Sigmoid colon (tissue), 7 donors: ENCODE data around the gene CMSS1. TPM values are rescaled to one million over a fixed set of nuclear protein-coding genes. Genes with fewer than 3 reads are reported as not detected.

Experiments
- DNase-seq: peaks from one replicate; pipeline ENCODE4 v3.0.0-alpha.2; 2019
- H3K27ac ChIP-seq, 4 donors: fragments of 200-600 bp; sonication (generic); one replicate each; pipeline ENCODE4 v1.5.1; 2016 to 2019; ENCODE audit warnings: mild to moderate bottlenecking in 1 of 4
- H3K27me3 ChIP-seq, 3 donors: fragments of 200-600 bp; sonication (generic); one replicate each; pipeline ENCODE4 v1.5.1; 2019; ENCODE audit warnings: mild to moderate bottlenecking in 1 of 3
- H3K36me3 ChIP-seq, 4 donors: fragments of 200-600 bp; sonication (generic); one replicate each; pipeline ENCODE4 v1.5.1; 2016 to 2019
- H3K4me1 ChIP-seq, 4 donors: fragments of 200-600 bp; sonication (generic); one replicate each; pipeline ENCODE4 v1.5.1; 2017 to 2019
- H3K4me3 ChIP-seq, 4 donors: fragments of 200-600 bp; sonication (generic); one replicate each; pipeline ENCODE4 v1.5.1; 2017 to 2019; ENCODE audit warnings: mild to moderate bottlenecking in 2 of 4, moderate library complexity in 1 of 4
- H3K9me3 ChIP-seq, 4 donors: fragments of 200-600 bp in 3 of 4; sonication (generic) in 3 of 4; one replicate each; pipeline versions ENCODE4 v1.5.1 to v1.6.1; 2013 to 2019
- CTCF ChIP-seq, 4 experiments: fragments of 450-650 bp in 3 of 4; fragments of 200-600 bp in 1 of 4; IDR thresholded peaks; one replicate each; pipeline ENCODE4 v1.5.1; 2016 to 2019; ENCODE audit warnings: antibody characterized with exemption in 4 of 4, mild to moderate bottlenecking in 3 of 4, moderate library complexity in 2 of 4
- EP300 ChIP-seq, 4 donors: sonication (generic); formaldehyde crosslinking; IDR thresholded peaks; one replicate each; pipeline ENCODE4 v1.6.1; 2017; ENCODE audit warnings: antibody characterized with exemption in 4 of 4
- POLR2A ChIP-seq, 2 donors: fragments of 450-650 bp; IDR thresholded peaks; one replicate each; pipeline ENCODE4 v1.6.1; 2016; ENCODE audit warnings: antibody characterized with exemption in 2 of 2, mild to moderate bottlenecking in 2 of 2, moderate library complexity in 2 of 2
- POLR2AphosphoS5 ChIP-seq, 4 donors: sonication (generic); formaldehyde crosslinking; IDR thresholded peaks; one replicate each; pipeline ENCODE4 v1.6.1; 2017; ENCODE audit warnings: antibody characterized with exemption in 4 of 4
- WGBS, 2 donors: extraction: QIAGEN DNeasy Blood & Tissue Kit; methylation state at CpG; one replicate each; pipeline ENCODE4 v1.1.7; 2013; 5-methylcytosine and 5-hydroxymethylcytosine counted together
- intact Hi-C: fragments of 100-400 bp; cut with DNase I; formaldehyde crosslinking; loops from one replicate; pipeline ENCODE4 v1.15.1; 2023
- polyA plus RNA-seq, 3 donors: library from polyadenylated mRNA; stranded (reverse); fragments of 200-250 nt; gene quantifications; one replicate each; pipeline ENCODE4 v1.2.3, GENCODE V29; 2013
- total RNA-seq, 4 donors: library from RNA; depleted of rRNA; stranded (reverse); fragments of >200 nt; gene quantifications; one replicate each; pipeline ENCODE4 v1.1.0, GENCODE V29; 2016
- donor health status: healthy with polysubstance abuse.
- donor health status: Bipolar disorder and iron deficiency.
- donor health status: healthy.

CMSS1 gene
- total and polyA plus RNA-seq, 7 donors = 6.0 to 19.4 (median 13.9) TPM

- H3K4me3 ChIP-seq = no peak overlapping the region
- WGBS, 2 donors = 93% methylated on average over 8 of the region's 8 CpGs
- no peak for DNase-seq
- intact Hi-C loops = no loop called here
- no peaks in the 10 kb centered on the region for H3K9me3 ChIP-seq
- no peaks in the 10 kb centered on the region for H3K36me3 ChIP-seq
- H3K27me3 ChIP-seq = no peaks in the 10 kb centered on the region
- no peak overlapping the region for H3K27ac ChIP-seq
- H3K4me1 ChIP-seq = peaks cover 0 to 1% (median 0%) of the 10 kb centered on the region in 4 donors
- TF ChIP-seq POLR2A (IDR thresholded peaks at IDR 0.05) (no peak), EP300 (IDR thresholded peaks at IDR 0.05) (no peak), POLR2AphosphoS5 (IDR thresholded peaks at IDR 0.05) (no peak), CTCF (IDR thresholded peaks at IDR 0.05) (no peak)
Observed at GRCh38 chr3:99794485-99794884, 23.2 kb upstream of the CMSS1 start.

GRCh38 chr3:99795573-99795972 lies 22.1 kb upstream of the CMSS1 start:
- Histone ChIP-seq H3K27ac (no peak overlapping the region), H3K4me3 (no peak overlapping the region), H3K4me1 (no peaks in the 10 kb centered on the region), H3K27me3 (no peaks in the 10 kb centered on the region), H3K36me3 (no peaks in the 10 kb centered on the region), H3K9me3 (no peaks in the 10 kb centered on the region)
- TF ChIP-seq POLR2A (IDR thresholded peaks at IDR 0.05) (no peak), CTCF (IDR thresholded peaks at IDR 0.05) (no peak), POLR2AphosphoS5 (IDR thresholded peaks at IDR 0.05) (no peak), EP300 (IDR thresholded peaks at IDR 0.05) (no peak)
- 91 to 92% methylated on average over 15 of the region's 15 CpGs for WGBS, 2 donors
- no peak for DNase-seq
- intact Hi-C loops = no loop called here

DNA sequence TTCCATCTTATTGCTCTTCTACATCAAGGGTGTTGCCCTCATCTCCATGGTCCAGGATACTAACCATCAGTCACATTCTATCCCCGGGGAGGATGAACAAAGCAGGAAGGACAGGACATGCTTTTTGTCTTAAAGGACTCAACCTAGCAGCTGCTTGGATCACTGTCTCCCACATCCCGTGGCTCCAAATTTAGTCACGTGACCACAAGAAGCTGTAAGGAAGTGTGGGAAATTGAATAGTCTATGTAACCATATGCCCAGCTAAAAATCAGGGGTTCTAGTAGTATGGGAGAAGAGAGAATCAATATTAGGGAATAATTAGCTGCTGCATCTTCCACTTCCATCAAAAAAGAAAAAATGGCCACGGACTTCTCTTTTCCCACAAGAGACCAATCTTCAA lies 18.2 kb upstream of the CMSS1 start:
- Histone ChIP-seq H3K9me3 (no peaks in the 10 kb centered on the region), H3K27me3 (no peaks in the 10 kb centered on the region), H3K4me3 (no peak overlapping the region), H3K4me1 (no peaks in the 10 kb centered on the region), H3K27ac (no peak overlapping the region), H3K36me3 (no peaks in the 10 kb centered on the region)
- TF ChIP-seq POLR2A (IDR thresholded peaks at IDR 0.05) (no peak), CTCF (IDR thresholded peaks at IDR 0.05) (no peak), POLR2AphosphoS5 (IDR thresholded peaks at IDR 0.05) (no peak), EP300 (IDR thresholded peaks at IDR 0.05) (no peak)
- intact Hi-C loops = no loop called here
- DNase-seq = no peak
- WGBS, 2 donors = 86 to 91% methylated on average over 4 of the region's 4 CpGs

DNA sequence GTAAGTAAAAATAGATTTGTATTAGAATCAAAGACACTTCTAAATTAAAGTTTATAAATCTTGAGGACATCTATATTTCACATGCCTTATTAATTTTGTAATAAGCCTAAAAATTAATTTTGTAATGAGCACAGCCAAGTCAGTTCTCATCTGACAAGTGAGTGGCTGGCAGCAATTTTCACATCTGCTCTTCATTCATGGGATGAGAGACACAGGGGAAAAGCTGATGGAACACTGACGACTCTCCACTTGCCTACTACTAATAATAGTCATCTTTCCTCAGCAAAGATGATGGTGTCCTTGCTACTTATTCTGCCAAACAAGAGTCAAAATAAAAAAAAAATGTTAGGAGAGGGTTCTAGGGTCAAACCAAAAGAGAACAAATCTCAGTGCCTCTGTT lies 14.4 kb upstream of the CMSS1 start:
- H3K27me3 ChIP-seq = no peaks in the 10 kb centered on the region
- intact Hi-C loops = no loop called here
- 92 to 98% methylated on average over 1 of the region's 1 CpG for WGBS, 2 donors
- H3K4me1 ChIP-seq = no peaks in the 10 kb centered on the region
- DNase-seq = no peak
- H3K9me3 ChIP-seq = peaks cover 0 to 5% (median 2%) of the 10 kb centered on the region in 4 donors
- H3K4me3 ChIP-seq = no peak overlapping the region
- no peaks in the 10 kb centered on the region for H3K36me3 ChIP-seq
- no peak overlapping the region for H3K27ac ChIP-seq
- TF ChIP-seq POLR2A (IDR thresholded peaks at IDR 0.05) (no peak), CTCF (IDR thresholded peaks at IDR 0.05) (no peak), POLR2AphosphoS5 (IDR thresholded peaks at IDR 0.05) (no peak), EP300 (IDR thresholded peaks at IDR 0.05) (no peak)

DNA sequence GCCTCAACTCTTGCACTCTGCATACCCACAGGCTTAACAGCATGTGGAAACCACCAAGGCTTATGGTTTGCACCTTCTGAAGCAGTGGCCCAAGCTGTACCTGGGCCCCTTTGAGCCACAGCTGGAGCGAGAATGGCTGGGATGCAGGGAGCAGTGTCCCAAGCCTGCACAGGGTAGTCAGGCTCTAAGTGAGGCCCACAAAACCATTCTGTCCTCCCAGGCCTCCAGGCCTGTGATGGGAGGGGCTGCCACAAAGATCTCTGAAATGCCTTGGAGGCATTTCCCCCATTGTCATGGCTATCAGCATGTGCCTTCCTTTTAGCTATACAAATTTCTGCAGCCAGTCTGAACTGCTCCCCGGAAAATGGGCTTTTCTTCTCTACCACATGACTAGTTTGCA lies 12.5 kb upstream of the CMSS1 start:
- no peaks in the 10 kb centered on the region for H3K36me3 ChIP-seq
- no peak overlapping the region for H3K27ac ChIP-seq
- no peaks in the 10 kb centered on the region for H3K4me1 ChIP-seq
- WGBS, 2 donors = 93 to 94% methylated on average over 2 of the region's 2 CpGs
- no peak for TF ChIP-seq EP300 (IDR thresholded peaks at IDR 0.05)
- no peak for TF ChIP-seq POLR2A (IDR thresholded peaks at IDR 0.05)
- no peak for TF ChIP-seq POLR2AphosphoS5 (IDR thresholded peaks at IDR 0.05)
- TF ChIP-seq CTCF (IDR thresholded peaks at IDR 0.05) = no peak
- intact Hi-C loops = no loop called here
- no peaks in the 10 kb centered on the region for H3K27me3 ChIP-seq
- H3K4me3 ChIP-seq = no peak overlapping the region
- peaks cover 0 to 5% (median 2%) of the 10 kb centered on the region in 4 donors for H3K9me3 ChIP-seq
- DNase-seq = no peak
